NCI-H1694 treated with DMSO at 0.1 percent for 48 hours (cell line): ENCODE data around the gene SORBS1.

Source experiments
- DNase-seq: peaks from one replicate; lab custom pipeline; 2025; lab: John Stamatoyannopoulos, UW

SORBS1 gene

GRCh38 chr10:95513941-95514392, 47.2 kb downstream of the SORBS1 start:
- DNase-seq: no peak

- DNase-seq: no peak
These were observed 48.1 kb downstream of the SORBS1 start for GRCh38 chr10:95513008-95513589.

GRCh38 chr10:95511314-95511713, 49.9 kb downstream of the SORBS1 start:
- no peak for DNase-seq

- no peak for DNase-seq
These were observed 51.9 kb downstream of the SORBS1 start for GRCh38 chr10:95509251-95509650.

GRCh38 chr10:95508730-95509129, 52.4 kb downstream of the SORBS1 start:
- DNase-seq: no peak

GRCh38 chr10:95506056-95506737, 55.0 kb downstream of the SORBS1 start:
- DNase-seq: no peak

GRCh38 chr10:95505641-95506040, 55.5 kb downstream of the SORBS1 start:
- DNase-seq: peak; percentile 8

GRCh38 chr10:95505084-95505610, 56.0 kb downstream of the SORBS1 start:
- no peak for DNase-seq

GRCh38 chr10:95504246-95504691, 56.9 kb downstream of the SORBS1 start:
- no peak for DNase-seq

GRCh38 chr10:95503526-95503925, 57.6 kb downstream of the SORBS1 start:
- DNase-seq: no peak

- DNase-seq: no peak
These were observed 58.2 kb downstream of the SORBS1 start for GRCh38 chr10:95503001-95503400.

GRCh38 chr10:95502377-95502776, 58.8 kb downstream of the SORBS1 start:
- no peak for DNase-seq

- DNase-seq: no peak
These were observed 59.7 kb downstream of the SORBS1 start for GRCh38 chr10:95501203-95502094.

GRCh38 chr10:95500649-95501048, 60.5 kb downstream of the SORBS1 start:
- DNase-seq: no peak

- no peak for DNase-seq
These were observed 61.1 kb downstream of the SORBS1 start for GRCh38 chr10:95500097-95500496.

- no peak for DNase-seq
These were observed 61.6 kb downstream of the SORBS1 start for GRCh38 chr10:95499482-95499989.

- no peak for DNase-seq
These were observed 64.2 kb downstream of the SORBS1 start for GRCh38 chr10:95496951-95497350.

GRCh38 chr10:95496246-95496911, 64.8 kb downstream of the SORBS1 start:
- DNase-seq: no peak

- DNase-seq: no peak
These were observed 67.3 kb downstream of the SORBS1 start for GRCh38 chr10:95493862-95494261.

GRCh38 chr10:95487994-95488393, 73.2 kb downstream of the SORBS1 start:
- DNase-seq: no peak

- DNase-seq: no peak
These were observed 75.9 kb downstream of the SORBS1 start for GRCh38 chr10:95485056-95485844.
